ENCODE data around the gene FXYD1.

DNA sequence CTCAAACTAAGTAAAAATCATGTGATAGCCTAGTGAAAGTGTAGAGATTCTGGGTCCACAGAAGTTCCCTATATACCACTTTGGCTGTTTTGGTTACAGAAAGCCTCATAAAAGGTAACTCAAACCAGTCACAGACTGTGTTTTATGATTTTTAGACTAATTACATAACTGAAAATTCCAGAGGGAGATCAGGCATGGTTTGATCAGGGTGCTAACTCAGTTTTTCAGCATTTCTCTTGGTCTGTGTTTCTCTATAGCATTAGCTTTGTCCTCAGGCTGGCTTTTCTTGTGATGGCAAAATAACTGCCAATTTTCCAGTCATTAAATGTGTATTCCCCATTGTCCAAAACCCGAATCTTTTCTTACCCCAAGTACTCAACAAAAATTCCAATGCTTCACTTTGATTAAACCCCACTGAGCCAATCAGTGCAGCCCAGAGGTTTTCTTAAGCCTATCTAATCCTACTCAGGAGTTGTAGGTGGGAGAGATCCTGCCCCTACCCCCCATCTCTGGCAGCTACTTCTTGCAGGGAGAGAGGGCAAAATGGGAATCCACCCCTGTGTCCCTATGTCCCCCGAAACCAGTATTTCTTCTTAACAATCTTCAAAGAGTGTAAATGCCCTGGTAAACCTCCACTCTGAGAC is 31.6 kb upstream of the FXYD1 start:
- TF ChIP-seq CTCF (IDR thresholded peaks at IDR 0.05; ENCODE audit: low read depth, low read length) (no peak), EZH2phosphoT487 (IDR thresholded peaks at IDR 0.05; ENCODE audit: low read depth) (no peak)

All from OCI-LY3 (cell line).